Tibial artery (tissue), 4 donors: ENCODE measurements around the gene CNTROB.

Source experiments
- DNase-seq, 2 donors: peaks; one replicate each; pipeline ENCODE4 v3.0.0-alpha.2; 2019
- H3K27ac ChIP-seq, 2 donors: fragments of 200-600 bp; sonication (generic) in 1 of 2; 1 replicate in 1 of 2; 2 replicates in 1 of 2; pipeline ENCODE4 v1.5.1; 2018 to 2019; ENCODE audit warnings: mild to moderate bottlenecking in 1 of 2
- H3K27me3 ChIP-seq, 2 donors: fragments of 200-600 bp; sonication (generic) in 1 of 2; one replicate each; pipeline versions ENCODE4 v1.5.1 to v1.6.0; 2016 to 2019
- H3K36me3 ChIP-seq, 3 donors: fragments of 200-600 bp; sonication (generic) in 2 of 3; one replicate each; pipeline ENCODE4 v1.5.1; 2016 to 2019; ENCODE audit warnings: mild to moderate bottlenecking in 2 of 3
- H3K4me1 ChIP-seq, 4 donors: fragments of 200-600 bp; sonication (generic) in 2 of 4; 1 replicate in 3 of 4; 2 replicates in 1 of 4; pipeline ENCODE4 v1.5.1; 2016 to 2019
- H3K4me3 ChIP-seq, 2 donors: fragments of 200-600 bp; sonication (generic) in 1 of 2; 1 replicate in 1 of 2; 2 replicates in 1 of 2; pipeline ENCODE4 v1.5.1; 2018 to 2019; ENCODE audit warnings: mild to moderate bottlenecking in 2 of 2
- H3K9me3 ChIP-seq, 3 donors: fragments of 200-600 bp; sonication (generic) in 1 of 3; one replicate each; pipeline ENCODE4 v1.5.1; 2016 to 2019
- CTCF ChIP-seq, 2 experiments: fragments of 200-600 bp in 1 of 2; fragments of 450-650 bp in 1 of 2; IDR thresholded peaks; one replicate each; pipeline ENCODE4 v1.5.1; 2017 to 2019; ENCODE audit warnings: antibody characterized with exemption in 2 of 2, mild to moderate bottlenecking in 1 of 2, moderate library complexity in 1 of 2
- intact Hi-C: fragments of 100-400 bp; cut with DNase I; formaldehyde crosslinking; loops from one replicate; pipeline ENCODE4 v1.15.0; 2023; ENCODE audit warnings: low total_unique reads

The CNTROB gene

DNA sequence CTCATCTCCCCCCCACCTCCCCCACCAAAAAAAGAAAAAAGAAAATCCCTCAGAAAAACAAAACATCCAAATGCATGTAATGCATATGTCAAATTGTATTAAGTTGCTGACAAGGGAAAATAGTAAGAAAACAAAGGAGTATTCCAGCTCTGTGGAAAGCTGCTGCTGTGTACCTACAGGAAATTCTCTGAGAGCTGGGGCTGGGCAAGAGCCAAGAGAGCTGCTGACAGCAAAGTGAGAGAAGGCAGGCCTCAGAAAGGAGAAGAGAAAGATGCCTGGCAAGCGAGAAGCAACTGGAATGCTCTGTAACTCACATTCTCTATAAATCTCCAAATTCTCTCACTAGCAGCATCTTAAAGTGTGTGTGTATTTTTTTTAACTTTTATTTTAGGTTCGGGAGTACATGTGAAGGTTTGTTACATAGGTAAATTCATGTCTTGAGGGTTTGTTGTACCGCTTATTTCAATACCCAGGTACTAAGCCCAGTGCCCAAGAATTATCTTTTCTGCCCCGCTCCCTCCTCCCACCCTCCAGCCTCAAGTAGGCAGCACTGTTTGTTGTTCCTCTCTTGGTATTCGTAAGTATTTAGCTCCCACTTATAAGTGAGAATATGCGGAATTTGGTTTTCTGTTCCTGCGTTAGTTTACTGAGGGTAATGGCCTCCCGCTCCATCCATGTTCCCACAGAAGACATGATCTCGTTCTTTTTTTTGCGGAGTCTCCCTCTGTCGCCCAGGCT is 24.4 kb downstream of the CNTROB start:
- intact Hi-C loops, result no loop called here
- no peaks in the 10 kb centered on the region for H3K36me3 ChIP-seq

GRCh38 chr17:7959503-7960253 is 27.7 kb downstream of the CNTROB start:
- intact Hi-C loops, result no loop called here

More for the DNA sequence above, 24.4 kb downstream of the CNTROB start:
- Histone ChIP-seq H3K4me3 (no peak overlapping the region), H3K4me1 (no peaks in the 10 kb centered on the region), H3K27me3 (peaks cover 0 to 24% of the 10 kb centered on the region in 2 donors), H3K9me3 (no peaks in the 10 kb centered on the region), H3K27ac (no peak overlapping the region)
- peak in 1 of 2 donors; percentile 24 for DNase-seq
- TF ChIP-seq CTCF (IDR thresholded peaks at IDR 0.05), result no peak

GRCh38 chr17:7961421-7961820 is 29.4 kb downstream of the CNTROB start:
- no peak for DNase-seq
- Histone ChIP-seq H3K36me3 (no peaks in the 10 kb centered on the region), H3K4me1 (no peaks in the 10 kb centered on the region), H3K27me3 (peaks cover 0 to 26% of the 10 kb centered on the region in 2 donors), H3K27ac (no peak overlapping the region), H3K9me3 (no peaks in the 10 kb centered on the region), H3K4me3 (no peak overlapping the region)
- intact Hi-C loops, result no loop called here
- TF ChIP-seq CTCF (IDR thresholded peaks at IDR 0.05), result no peak

More at GRCh38 chr17:7959503-7960253, 27.7 kb downstream of the CNTROB start:
- Histone ChIP-seq H3K9me3 (no peaks in the 10 kb centered on the region), H3K27me3 (peaks cover 0 to 26% of the 10 kb centered on the region in 2 donors), H3K27ac (no peak overlapping the region), H3K4me3 (no peak overlapping the region), H3K4me1 (no peaks in the 10 kb centered on the region), H3K36me3 (no peaks in the 10 kb centered on the region)
- no peak for TF ChIP-seq CTCF (IDR thresholded peaks at IDR 0.05)
- DNase-seq, result no peak

- no peaks in the 10 kb centered on the region for H3K9me3 ChIP-seq
- no peak overlapping the region for H3K27ac ChIP-seq
- no peak overlapping the region for H3K4me3 ChIP-seq
- no peaks in the 10 kb centered on the region for H3K36me3 ChIP-seq
- no peak for DNase-seq
- no peaks in the 10 kb centered on the region for H3K4me1 ChIP-seq
- intact Hi-C loops, result no loop called here
- H3K27me3 ChIP-seq, result peaks cover 0 to 24% of the 10 kb centered on the region in 2 donors
- no peak for TF ChIP-seq CTCF (IDR thresholded peaks at IDR 0.05)
These were observed 35.7 kb downstream of the CNTROB start for GRCh38 chr17:7967751-7968150.

DNA sequence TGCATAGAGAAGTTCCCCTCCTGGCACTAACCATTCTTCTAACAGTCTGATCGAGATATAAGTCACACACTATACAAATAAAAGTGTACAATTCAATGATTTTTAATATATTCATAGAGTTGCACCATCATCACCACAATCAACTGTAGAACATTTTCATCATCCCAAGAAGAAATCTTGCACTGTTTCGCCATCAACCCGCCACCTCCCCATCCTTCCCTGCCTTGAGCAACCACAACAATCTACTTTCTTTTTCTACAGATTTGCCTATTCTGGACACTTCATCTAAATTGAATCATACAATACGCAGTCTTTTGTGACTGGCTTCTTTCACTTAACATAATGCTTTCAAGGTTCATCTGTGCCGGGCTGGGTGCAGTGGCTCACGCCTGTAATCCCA is 37.4 kb downstream of the CNTROB start:
- no peak for DNase-seq
- intact Hi-C loops, result no loop called here
- Histone ChIP-seq H3K27me3 (peaks cover 0 to 29% of the 10 kb centered on the region in 2 donors), H3K9me3 (peaks cover 0 to 8% (median 7%) of the 10 kb centered on the region in 3 donors), H3K36me3 (no peaks in the 10 kb centered on the region), H3K4me1 (no peaks in the 10 kb centered on the region), H3K27ac (no peak overlapping the region), H3K4me3 (no peak overlapping the region)
- no peak for TF ChIP-seq CTCF (IDR thresholded peaks at IDR 0.05)
